GM18861 (cell line): Measurements from ENCODE around the gene PANK2.

Experiments used
- ATAC-seq: cut with Tn5 transposase; IDR thresholded peaks from one replicate; pipeline ENCODE4 v1.9.1; 2021; ENCODE audit not compliant: unreplicated experiment

PANK2 gene

DNA sequence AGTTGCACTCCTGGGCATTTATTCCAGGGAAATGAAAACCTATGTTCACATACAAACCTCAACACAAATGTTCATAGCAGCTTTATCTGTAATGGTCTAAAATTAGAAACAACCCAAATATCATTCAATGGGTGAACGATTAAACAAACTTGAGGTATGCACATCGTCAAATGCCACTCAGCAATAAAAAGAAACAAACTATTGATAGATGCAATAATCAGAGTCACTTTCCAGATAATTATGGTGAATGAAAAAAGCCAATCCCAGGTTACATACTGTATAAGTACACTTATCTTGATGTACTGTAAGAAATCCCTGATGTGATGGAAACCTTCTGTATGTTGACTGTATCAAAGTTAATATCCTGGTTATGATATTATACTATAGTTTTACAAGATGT, 87.3 kb downstream of the PANK2 start:
- ATAC-seq, result no peak
